ENCODE results near the gene OTUD6A.

The OTUD6A gene

DNA sequence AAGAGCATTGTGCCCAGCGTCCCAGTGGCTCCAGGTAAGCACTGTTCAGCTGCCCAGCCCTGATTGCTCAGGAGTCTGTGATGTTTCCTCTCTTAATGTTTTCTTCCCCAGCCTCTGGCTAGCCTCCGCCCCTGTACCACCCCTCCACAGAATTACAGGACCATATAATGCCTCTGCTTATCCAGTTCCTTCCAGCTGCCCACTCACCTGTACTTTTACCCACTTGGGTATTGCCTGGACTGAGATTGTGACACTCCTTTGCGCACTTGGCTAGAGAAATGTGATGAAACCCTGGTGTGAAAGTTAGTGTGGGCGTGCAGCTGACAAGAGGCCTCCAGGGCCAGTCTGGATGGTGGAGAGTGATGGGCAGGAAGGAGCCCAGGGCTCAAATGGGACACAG lies 12.3 kb upstream of the OTUD6A start, which contains the start of gene AWAT2:
AWAT2 (minus strand) TSS at position 14 of the 400 bp plus-strand sequence; CDS start at position 8, 6 bp downstream.
- no peaks in the 10 kb centered on the region for H3K36me3 ChIP-seq (ENCODE audit: control insufficient read depth, insufficient read depth, low read length)
- TF ChIP-seq, protein P1, sequence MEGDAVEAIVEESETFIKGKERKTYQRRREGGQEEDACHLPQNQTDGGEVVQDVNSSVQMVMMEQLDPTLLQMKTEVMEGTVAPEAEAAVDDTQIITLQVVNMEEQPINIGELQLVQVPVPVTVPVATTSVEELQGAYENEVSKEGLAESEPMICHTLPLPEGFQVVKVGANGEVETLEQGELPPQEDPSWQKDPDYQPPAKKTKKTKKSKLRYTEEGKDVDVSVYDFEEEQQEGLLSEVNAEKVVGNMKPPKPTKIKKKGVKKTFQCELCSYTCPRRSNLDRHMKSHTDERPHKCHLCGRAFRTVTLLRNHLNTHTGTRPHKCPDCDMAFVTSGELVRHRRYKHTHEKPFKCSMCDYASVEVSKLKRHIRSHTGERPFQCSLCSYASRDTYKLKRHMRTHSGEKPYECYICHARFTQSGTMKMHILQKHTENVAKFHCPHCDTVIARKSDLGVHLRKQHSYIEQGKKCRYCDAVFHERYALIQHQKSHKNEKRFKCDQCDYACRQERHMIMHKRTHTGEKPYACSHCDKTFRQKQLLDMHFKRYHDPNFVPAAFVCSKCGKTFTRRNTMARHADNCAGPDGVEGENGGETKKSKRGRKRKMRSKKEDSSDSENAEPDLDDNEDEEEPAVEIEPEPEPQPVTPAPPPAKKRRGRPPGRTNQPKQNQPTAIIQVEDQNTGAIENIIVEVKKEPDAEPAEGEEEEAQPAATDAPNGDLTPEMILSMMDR (IDR thresholded peaks at IDR 0.05; ENCODE audit: insufficient read depth, low read length, poor library complexity, severe bottlenecking), result no peak
- no peaks in the 10 kb centered on the region for H3K27me3 ChIP-seq (replicated peaks; ENCODE audit: control insufficient read depth, insufficient read depth, low read length)
- DNase-seq (ENCODE audit: extremely low read depth, insufficient read length), result no peak
- H3K4me3 ChIP-seq (replicated peaks; ENCODE audit: low read depth, low read length), result no peak within 1 kb of the TSS

DNA sequence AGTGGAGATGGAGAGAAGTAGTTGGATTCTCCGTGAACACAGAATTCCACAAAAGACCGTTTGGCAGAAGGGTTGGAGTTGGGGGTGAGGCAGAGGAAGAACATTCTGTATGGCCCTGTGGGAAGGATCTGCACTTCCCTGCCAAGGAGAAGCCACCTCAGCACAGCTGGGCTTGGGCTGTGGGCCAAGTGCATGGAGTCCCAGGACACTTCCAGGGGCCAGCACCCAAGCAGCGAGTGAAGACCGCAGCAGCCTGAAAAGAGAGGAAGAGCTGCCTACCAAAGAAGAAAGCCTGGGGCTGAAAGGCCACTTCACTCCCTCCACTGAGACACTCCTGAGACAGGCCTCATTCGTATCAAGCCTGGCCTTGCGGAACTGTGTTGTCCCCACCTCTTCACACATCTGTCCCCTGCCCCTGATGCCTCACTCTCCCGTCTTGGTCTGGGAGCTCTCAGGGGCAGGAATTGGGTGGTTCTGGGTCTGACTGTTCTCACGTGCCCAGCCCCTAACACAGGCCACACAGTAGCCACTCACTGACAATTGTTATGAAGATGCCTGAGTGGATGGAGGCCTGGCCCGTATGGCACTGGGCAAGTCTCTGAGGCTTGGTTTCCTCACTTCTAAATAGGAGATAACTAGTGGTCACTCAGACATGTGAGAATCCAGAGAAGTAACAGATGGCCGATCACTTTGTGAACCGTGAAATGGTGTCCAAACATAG lies 9.2 kb upstream of the OTUD6A start:
- H3K4me3 ChIP-seq (replicated peaks; ENCODE audit: low read depth, low read length), result no peak overlapping the region
- TF ChIP-seq, protein P1 (IDR thresholded peaks at IDR 0.05; ENCODE audit: insufficient read depth, low read length, poor library complexity, severe bottlenecking), result no peak
- no peak for DNase-seq (ENCODE audit: extremely low read depth, insufficient read length)
- H3K27me3 ChIP-seq (replicated peaks; ENCODE audit: control insufficient read depth, insufficient read depth, low read length), result peaks cover 2% of the 10 kb centered on the region; the same call in 1 of the 2 replicates
- H3K36me3 ChIP-seq (ENCODE audit: control insufficient read depth, insufficient read depth, low read length), result no peaks in the 10 kb centered on the region

DNA sequence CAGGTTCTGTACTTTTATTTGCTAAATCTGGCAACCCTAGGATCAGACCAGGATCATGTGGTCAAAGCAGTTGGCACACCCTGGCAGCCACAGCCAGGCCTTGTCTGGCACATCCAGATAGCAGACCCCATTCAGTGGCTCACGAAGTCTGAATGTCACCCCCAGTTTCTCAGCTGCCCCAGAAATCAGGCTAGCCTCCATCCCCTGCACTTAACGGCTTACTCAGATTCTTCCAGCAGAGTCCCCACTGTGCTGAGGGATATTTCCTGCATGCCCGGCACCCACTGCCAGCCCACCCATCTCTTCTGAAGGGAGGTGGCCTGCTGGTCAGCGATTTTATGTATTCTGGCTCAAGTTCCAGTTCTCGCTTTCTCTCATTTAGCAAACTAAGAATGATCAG lies 7.9 kb upstream of the OTUD6A start:
- no peak for DNase-seq (ENCODE audit: extremely low read depth, insufficient read length)
- Histone ChIP-seq H3K27me3 (replicated peaks; ENCODE audit: control insufficient read depth, insufficient read depth, low read length) (peaks cover 2% of the 10 kb centered on the region; the same call in 1 of the 2 replicates), H3K36me3 (ENCODE audit: control insufficient read depth, insufficient read depth, low read length) (no peaks in the 10 kb centered on the region), H3K4me3 (replicated peaks; ENCODE audit: low read depth, low read length) (no peak overlapping the region)
- TF ChIP-seq, protein P1 (IDR thresholded peaks at IDR 0.05; ENCODE audit: insufficient read depth, low read length, poor library complexity, severe bottlenecking), result no peak

DNA sequence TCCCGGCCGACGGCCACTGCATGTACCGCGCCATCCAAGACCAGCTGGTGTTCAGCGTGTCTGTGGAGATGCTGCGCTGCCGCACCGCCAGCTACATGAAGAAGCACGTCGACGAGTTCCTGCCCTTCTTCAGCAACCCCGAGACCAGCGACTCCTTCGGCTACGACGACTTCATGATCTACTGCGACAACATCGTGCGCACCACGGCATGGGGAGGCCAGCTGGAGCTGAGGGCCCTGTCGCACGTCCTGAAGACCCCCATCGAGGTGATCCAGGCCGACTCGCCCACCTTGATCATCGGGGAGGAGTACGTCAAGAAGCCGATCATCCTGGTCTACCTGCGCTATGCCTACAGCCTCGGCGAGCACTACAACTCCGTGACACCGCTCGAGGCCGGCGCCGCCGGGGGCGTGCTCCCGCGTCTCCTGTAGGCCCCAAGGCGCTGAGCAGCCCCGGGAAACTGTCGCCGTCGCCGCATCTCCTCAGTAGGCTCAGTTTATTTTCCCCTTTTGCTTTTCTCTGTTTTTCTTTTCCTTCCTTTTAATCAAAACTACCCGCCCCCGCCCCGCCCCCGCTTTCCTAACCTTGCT lies 799 bp downstream of the OTUD6A start:
- DNase-seq (ENCODE audit: extremely low read depth, insufficient read length), result no peak
- Histone ChIP-seq H3K4me3 (replicated peaks; ENCODE audit: low read depth, low read length) (no peak overlapping the region), H3K27me3 (replicated peaks; ENCODE audit: control insufficient read depth, insufficient read depth, low read length) (no peaks in the 10 kb centered on the region), H3K36me3 (ENCODE audit: control insufficient read depth, insufficient read depth, low read length) (no peaks in the 10 kb centered on the region)
- TF ChIP-seq, protein P1 (IDR thresholded peaks at IDR 0.05; ENCODE audit: insufficient read depth, low read length, poor library complexity, severe bottlenecking), result no peak

DNA sequence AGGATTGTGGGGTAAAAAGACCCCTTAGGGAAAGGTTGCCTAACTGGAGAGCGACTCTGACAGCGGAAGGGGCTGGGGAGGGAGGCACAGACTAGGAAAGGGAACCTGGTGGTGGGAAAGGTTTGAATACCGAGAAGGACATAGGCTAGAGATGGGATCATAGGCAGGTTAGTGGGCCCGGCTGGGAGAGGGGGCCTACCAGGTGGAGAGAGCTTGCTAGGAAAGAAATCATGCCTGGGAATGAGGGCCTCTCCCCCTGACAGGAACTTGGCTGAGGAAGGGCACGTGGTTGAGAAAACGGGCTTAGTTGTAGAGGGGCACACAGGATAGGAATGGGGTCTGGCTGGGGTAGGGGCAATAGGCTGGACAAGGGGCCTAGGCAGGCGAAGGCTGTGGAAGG lies 4.4 kb downstream of the OTUD6A start:
- Histone ChIP-seq H3K4me3 (replicated peaks; ENCODE audit: low read depth, low read length) (no peak overlapping the region), H3K27me3 (replicated peaks; ENCODE audit: control insufficient read depth, insufficient read depth, low read length) (no peaks in the 10 kb centered on the region), H3K36me3 (ENCODE audit: control insufficient read depth, insufficient read depth, low read length) (no peaks in the 10 kb centered on the region)
- TF ChIP-seq, protein P1 (IDR thresholded peaks at IDR 0.05; ENCODE audit: insufficient read depth, low read length, poor library complexity, severe bottlenecking), result no peak
- no peak for DNase-seq (ENCODE audit: extremely low read depth, insufficient read length)
